Measurements from ENCODE around the gene LRWD1.

GRCh38 chr7:102463841-102464576, 775 bp upstream of the LRWD1 start:
- TF ChIP-seq, protein P1, sequence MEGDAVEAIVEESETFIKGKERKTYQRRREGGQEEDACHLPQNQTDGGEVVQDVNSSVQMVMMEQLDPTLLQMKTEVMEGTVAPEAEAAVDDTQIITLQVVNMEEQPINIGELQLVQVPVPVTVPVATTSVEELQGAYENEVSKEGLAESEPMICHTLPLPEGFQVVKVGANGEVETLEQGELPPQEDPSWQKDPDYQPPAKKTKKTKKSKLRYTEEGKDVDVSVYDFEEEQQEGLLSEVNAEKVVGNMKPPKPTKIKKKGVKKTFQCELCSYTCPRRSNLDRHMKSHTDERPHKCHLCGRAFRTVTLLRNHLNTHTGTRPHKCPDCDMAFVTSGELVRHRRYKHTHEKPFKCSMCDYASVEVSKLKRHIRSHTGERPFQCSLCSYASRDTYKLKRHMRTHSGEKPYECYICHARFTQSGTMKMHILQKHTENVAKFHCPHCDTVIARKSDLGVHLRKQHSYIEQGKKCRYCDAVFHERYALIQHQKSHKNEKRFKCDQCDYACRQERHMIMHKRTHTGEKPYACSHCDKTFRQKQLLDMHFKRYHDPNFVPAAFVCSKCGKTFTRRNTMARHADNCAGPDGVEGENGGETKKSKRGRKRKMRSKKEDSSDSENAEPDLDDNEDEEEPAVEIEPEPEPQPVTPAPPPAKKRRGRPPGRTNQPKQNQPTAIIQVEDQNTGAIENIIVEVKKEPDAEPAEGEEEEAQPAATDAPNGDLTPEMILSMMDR (conservative IDR thresholded peaks at IDR 0.05; ENCODE audit: low read depth, low read length) = no peak
- no peak for TF ChIP-seq EZH2 (IDR thresholded peaks at IDR 0.05; ENCODE audit: borderline replicate concordance, low read depth, low read length, poor library complexity, severe bottlenecking)

Measured in A673 (cell line).